Activated CD4-positive, CD25-positive, alpha-beta regulatory T cell (primary cell): ENCODE results near the gene KRT9.
"Not testable (repeated sequence)": the region's sequence is repeated elsewhere in the genome, so short reads cannot be mapped to it uniquely, and the experiment has no call there.

Source experiments
- DNase-seq, 4 experiments: peaks; one replicate each; lab custom pipeline; 2025; lab: John Stamatoyannopoulos, UW

KRT9 gene

GRCh38 chr17:41571561-41572434, at the start of gene KRT9:
KRT9 (minus strand) TSS chr17:41572059; CDS start chr17:41571992, 67 bp downstream.
- no peak for DNase-seq

GRCh38 chr17:41621435-41621817, 49.6 kb upstream of the KRT9 start:
- DNase-seq = not testable (repeated sequence)

DNA sequence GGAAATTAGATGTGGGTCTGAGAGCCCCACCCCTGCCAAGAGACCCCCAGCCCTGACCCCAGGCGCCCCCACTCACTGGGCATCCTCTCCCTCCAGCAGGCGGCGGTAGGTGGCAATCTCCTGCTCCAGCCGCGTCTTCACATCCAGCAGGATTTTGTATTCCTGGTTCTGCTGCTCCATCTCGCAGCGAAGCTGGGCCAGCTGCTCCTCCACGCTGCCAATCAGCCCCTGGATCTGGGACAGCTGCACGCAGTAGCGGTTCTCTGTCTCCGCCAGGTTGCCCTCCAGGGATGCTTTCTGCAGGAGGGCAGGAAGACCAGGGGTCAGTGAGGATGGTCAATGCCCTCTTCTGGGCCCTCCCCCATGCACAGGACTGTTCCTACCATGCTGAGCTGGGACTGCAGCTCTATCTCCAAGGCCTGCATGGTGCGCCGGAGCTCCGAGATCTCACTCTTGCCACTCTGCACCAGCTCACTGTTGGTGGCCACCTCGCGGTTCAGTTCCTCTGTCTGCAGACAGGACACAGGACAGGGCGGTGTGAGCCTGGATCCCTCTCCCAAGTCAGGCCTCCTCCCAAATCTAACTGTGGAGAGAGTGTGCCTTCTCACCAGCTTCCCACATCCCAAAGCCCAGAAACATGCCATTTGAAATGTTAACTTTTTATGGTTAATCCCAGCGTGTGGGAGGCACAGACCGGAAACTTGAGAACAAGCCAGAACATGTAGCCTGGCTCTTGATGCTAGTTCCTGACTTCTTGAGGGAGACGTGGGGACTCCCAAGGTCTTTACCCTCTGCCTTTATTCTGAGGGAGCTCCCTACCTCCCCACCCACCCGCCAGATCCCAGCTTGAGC, 49.0 kb upstream of the KRT9 start:
- no peak for DNase-seq

- DNase-seq = not testable (repeated sequence)
These were observed 48.2 kb upstream of the KRT9 start for GRCh38 chr17:41619927-41620582.

DNA sequence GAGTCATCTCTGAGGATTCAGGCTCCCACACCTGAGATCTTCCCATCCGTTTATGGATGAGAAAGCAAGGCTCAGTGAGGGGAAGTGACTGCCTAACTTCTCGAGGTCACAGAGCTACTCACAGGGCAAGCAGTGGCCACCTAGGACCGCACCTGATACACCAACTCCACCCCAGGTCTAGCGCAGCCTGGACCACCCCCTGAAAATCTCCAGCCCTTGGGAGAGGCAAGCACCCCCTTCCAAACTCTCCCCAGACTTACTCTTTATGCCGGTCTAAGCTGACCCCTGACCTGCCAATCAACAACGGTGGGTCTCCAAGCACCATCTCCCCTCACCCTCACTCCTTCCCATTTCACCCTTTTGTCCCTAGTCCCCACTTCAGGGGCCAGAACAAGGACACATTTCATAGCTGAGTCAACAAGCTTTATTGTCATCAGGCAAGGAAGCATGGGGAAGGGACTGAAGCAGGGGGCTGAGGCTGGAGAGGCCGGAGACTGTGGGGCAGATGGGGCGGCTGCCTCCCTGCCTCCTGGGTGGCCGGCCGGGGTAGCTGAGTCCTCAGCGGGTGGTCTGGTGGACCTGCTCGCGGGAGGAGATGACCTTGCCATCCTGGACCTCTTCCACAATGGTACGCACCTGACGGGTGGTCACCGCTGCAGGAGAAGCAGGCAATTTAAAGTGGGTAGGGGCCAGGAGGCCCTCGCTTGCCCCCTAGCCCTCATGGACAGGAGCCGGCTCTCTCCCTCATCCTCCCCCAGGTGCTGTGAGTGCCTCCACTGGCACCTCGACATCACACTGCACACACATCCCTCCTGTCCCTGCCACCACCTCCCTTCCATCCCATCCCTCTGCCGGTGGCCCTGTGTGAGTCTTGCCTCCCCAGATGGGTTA, 47.4 kb upstream of the KRT9 start:
- DNase-seq = no peak

GRCh38 chr17:41618341-41619035, 46.6 kb upstream of the KRT9 start:
- DNase-seq = no peak

- DNase-seq = no peak
These were observed 45.8 kb upstream of the KRT9 start for GRCh38 chr17:41617698-41618097.

GRCh38 chr17:41617136-41617535, 45.3 kb upstream of the KRT9 start:
- DNase-seq = no peak

DNA sequence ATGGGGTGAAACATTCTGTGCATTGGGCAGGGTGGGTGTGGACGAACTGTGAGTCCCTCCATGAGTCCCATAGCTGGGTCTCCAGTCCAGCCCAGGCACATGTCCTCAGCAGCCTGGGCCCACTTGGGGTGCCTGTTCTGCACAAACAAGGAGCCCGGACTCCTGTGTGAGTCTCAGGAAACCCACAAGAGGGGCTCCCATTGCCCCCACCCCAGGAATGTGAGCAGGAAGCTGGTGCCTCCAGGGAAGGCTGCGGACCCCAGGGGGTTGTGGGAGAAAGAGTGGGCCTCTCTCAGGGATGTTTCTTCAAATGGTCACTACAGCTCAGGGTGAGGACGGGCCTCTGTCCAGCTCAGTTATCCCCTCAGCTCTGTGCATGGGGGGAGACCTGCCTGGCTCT, 44.6 kb upstream of the KRT9 start:
- not testable (repeated sequence) for DNase-seq

- no peak for DNase-seq
These were observed 43.6 kb upstream of the KRT9 start for GRCh38 chr17:41615454-41615853.

GRCh38 chr17:41614767-41615166, 42.9 kb upstream of the KRT9 start:
- DNase-seq = not testable (repeated sequence)

- DNase-seq = no peak
These were observed 42.2 kb upstream of the KRT9 start for GRCh38 chr17:41614098-41614497.

GRCh38 chr17:41613277-41614082, 41.6 kb upstream of the KRT9 start:
- no peak for DNase-seq

GRCh38 chr17:41612376-41613160, 40.7 kb upstream of the KRT9 start, which contains the start of gene KRT16:
KRT16 (minus strand) TSS chr17:41612767; CDS start chr17:41612688, 79 bp downstream.
- DNase-seq = not testable (repeated sequence)

GRCh38 chr17:41610965-41611640, 39.2 kb upstream of the KRT9 start:
- DNase-seq = no peak

GRCh38 chr17:41610061-41610517, 38.2 kb upstream of the KRT9 start:
- DNase-seq = not testable (repeated sequence)

- DNase-seq = not testable (repeated sequence)
These were observed 35.1 kb upstream of the KRT9 start for GRCh38 chr17:41606930-41607329.

DNA sequence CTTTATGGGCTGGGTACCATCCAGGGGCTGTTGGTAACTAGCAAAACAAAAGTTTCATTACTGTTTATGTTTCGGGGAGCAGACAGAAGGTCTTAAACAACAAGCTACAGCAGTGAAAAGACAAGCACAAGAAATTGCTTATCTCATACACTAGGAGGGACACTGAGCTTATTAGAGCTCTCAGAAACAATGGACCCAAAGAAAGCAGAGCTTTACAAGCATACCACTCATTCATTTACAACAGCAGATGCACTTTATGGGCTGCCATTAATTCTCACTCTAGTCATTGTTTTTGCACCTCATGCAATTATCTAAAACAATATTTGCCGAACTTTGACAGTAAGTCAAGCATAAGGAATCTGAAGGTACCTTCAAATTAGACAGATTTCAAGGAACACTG, 30.7 kb upstream of the KRT9 start:
- DNase-seq = no peak
